Hippocampal formation (tissue), 2 donors: ENCODE data around the gene SUPT3H.

Experiments used
- DNase-seq, 2 donors: peaks; one replicate each; lab custom pipeline; 2025; lab: John Stamatoyannopoulos, UW

The SUPT3H gene

DNA sequence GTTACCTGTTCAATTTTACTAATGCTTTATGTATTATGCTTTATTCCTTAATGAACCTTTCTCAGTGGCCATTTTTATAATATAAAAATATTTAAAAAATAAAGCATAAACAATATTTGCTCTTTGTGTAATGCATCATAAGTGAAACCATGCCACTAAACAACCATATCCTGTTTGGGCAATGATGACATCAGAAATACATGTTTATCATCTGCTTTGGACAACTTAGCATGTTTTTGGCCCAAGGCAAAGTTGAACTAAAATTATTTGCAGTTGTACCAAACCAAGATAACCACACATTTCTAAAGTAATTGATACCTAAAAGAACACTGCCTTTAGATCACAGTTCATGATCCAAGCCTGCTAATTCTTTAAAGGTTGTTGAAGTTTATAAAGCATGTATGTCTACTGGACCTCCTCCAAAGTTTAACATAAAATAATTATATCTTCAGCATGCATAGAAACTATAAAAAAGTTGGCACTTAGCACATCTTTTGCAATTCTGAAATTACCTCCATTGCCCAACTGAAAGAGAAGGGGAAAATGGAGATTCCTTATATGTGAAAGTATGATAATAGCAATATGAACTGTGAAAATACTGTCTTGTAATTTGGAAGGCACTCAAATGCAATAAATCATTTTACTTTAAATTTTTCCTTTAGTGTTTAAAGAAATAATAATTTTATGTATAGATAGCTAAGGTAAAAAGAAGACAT, 375.2 kb downstream of the SUPT3H start:
- no peak for DNase-seq

DNA sequence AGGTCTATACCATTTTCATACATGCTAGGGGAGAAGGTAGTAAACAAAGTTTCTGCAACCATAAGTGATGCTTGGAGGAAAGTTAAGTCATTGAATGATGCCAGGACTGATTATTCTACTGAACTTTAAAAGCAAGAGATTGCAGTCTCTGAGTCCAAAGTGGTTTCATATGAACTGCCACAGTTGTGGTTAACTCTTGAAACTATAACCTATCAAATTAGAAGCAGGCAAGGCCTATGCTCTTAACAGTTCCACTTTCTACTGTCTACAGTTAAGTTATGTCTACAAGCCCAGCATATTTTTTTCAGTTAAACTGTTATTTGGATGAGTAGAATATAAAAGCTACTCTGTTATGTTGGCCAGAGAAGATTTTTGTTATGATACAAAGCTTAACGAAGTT, 376.1 kb downstream of the SUPT3H start:
- no peak for DNase-seq

DNA sequence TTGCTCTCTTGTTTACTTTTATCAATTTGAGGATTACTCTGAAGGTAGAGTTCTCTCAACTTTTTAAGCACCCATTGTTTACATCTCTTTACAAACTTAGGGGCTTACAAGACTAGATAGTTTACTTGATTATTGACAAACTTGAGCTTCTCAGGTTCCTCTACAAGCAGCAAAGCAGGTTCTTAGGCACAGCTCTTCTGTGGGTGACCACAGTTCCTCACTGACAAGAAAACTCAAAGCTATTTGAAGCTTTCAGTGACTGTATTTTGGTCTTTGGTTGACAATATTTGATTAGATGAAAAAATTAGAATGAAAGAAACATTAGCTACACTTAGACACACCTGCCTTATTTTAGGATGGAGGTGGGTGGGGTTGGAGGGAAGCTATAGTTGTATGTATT, 376.9 kb downstream of the SUPT3H start:
- no peak for DNase-seq

DNA sequence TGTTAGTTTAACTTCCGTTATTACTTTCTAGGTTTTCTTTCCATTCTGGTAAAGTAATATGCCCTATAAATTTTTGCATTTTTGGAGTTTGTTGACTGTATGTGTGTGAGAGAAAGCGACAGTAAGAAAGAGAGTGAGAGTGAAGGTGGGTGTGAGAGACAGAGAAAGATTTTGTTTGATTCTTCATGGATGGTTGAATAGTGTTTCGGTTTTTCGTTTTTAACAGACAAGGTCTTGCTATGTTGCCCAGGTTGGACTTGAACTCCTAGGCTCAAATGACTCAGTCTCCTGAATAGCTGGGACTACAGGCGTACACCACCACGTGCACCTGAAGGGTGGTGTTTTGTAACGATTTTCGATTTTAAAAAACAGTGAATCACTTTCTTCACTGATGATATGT, 378.7 kb downstream of the SUPT3H start:
- no peak for DNase-seq

DNA sequence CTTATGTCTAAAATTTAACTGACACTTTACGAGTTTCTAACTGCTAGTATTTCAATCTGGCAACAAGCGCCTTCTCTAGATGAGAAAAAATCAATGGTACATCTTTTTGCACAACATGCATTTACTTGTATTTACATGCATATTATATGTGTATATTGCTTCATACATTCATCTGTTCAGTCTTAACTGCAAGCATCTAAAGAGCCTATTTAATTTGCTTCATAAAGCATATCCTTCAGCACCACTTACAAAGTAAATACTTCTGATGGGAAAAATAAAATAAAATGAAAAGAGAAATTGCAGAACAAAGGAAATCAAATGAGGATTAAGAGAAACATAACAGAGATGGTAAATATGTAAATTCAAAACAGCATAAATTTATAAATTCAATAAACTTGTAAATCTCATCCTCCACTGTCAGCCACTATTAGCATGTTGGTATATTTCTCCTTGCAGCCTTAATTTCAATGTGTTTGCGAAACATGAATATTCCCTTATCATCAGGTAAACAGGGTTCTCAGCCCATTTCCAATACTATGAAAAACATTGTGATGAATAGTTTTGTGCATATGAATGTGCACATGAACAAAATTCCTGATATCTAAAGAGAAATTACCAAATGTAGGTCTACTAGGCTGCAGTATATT, 382.1 kb downstream of the SUPT3H start:
- DNase-seq, result no peak

DNA sequence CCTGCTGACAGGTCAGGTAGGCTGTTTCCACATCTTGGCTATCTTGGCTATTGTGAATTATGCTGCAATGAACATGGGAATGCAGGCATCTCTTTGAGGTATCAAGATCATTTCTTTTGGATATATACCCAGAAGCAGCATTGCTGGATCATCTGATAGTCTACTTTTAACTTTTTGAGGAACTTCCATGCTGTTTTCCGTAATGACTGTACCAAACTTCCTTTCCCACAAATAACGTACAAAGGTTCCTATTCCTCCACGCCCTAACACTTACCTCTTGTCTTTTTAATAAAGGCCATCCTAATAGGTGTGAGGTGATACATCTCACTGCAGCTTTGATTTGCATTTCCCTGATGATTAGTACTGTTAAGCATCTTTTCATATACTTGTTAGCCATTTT, 388.3 kb downstream of the SUPT3H start:
- DNase-seq, result no peak

DNA sequence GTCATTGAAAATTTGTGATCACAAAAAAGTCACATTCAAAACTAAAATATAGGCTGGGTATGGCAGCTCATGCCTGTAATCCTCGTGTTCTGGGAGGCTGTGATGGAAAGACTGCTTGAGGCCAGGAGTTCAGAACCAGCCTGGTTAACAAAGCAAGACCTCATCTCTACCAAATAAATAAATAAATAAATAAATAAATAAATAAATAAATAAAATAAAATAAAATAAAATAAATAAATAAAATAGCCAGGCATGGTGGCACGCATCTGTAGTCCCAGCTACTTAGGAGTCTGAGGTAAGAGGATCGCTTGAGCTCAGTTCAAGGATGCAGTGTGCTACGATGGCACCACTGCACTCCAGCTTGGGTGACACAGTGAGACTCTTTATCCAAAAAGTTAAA, 392.7 kb downstream of the SUPT3H start:
- no peak for DNase-seq

DNA sequence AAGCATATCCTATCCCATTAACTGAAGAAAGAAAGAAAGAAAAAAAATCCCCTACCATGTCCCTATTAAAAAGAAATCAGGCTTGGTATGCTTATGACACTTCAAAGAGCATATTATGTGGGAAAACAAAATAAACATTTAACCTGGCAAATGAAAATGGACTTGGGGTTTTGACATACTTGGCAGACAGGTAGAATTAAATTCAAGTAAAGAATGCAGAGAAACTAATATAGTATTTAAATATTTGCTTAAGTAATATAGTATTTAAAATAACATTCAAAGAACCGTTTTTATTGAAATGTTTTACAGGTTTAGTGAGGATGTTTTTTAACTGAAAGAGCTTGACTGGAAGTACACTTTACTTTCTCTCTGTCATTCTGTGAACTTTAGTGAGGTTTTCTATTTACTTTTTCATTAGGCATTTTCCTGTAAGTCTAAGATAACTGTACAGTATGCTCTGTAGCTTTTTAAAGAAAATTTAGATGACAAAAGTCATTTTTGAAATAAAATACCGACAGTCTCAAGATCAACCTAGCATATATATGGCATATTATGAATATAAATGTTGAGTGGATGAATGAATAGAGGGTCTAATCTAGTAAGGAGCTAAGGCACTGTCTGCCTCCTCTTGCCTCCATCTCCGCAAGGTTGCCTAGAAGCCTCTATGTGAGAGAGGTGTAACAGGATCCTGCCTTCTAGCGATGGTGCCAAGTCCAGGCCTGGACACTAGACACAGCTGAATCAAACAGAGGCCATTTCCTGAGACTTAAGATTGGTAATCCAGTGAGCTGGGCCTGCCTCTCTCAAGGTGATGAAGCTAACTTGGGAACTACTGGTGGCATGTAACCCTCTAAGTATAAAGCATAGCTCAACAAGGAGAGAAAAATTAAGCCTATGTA, 394.0 kb downstream of the SUPT3H start:
- no peak for DNase-seq

DNA sequence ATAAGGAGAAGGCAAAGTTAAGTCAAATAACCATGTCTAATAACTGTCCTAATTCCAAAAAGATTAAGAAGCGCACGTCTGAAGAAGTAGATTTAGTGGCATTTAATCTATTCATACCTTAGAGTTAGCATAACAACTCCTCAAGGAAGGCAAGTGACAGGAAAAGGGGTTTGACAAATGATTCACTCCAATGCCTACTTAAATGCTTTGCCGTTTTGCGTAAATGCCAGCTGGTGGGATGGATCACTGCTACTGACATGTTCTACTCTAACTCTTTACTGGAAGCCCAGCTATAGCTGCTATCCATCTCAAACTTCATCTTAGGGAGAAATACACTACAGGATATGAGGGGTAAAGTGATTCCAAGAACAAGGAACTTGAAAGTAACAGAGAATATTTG, 396.9 kb downstream of the SUPT3H start:
- no peak for DNase-seq

DNA sequence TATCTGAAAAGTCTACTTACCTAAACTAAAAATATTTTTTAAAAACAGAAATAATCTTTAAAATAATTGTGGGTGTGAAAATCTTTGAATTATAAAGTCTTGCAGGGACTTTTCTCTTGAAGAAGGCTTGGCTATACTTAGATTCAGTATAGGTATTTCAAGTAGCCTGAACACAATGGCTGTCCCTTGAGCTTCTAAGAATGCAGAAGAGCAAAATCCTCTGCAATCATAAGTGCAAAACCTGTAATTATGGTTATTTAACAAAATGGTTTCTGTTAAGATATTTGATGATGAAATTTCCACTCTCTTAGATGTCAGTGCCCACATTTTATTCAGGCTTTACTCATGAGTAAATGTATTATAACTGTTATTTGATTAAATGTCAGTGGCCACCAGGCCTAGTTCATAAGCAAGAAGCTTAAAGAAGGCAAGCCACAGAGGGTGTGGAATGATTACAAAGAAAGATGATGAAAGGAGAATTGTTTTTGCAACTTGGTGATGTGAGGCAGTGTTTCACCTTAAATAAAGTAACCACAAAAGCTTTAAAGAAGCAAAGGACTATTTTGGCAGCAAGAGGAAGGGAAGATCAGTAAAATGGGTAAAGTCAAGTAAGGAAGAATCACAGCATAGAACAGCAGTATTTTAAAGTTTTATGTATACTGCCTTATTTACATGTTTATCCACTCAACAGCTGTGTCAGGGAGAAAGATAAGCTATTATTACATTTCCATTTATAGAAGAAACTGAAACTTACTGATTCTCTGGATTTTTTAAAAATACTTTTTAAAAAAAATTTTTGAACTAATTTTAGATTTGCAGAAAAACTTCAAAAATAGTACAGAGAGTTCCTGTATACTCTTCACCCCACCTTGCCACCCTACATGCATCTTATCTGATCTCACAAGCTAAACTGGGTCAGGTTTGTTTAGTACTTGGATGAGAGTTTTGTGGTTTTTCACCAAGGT, 400.8 kb downstream of the SUPT3H start:
- no peak for DNase-seq

DNA sequence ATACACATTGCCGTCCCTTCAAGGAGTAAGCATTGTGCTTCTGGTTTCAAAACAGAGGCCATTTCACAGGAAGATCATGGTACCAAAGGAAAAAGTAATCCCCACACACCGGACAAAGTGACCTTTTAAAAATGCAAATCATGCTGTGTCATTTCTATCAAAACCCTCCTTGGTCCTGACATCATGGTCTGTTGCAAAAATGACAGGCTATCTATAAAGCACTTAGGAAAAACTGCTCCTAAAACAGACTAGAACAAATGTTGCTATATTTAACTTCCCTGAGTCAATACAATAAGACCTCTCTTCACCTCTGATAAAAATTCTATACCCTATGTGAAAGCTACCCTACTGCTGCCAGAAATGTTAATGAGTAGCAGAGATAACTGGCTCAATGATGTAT, 403.2 kb downstream of the SUPT3H start:
- DNase-seq, result no peak

DNA sequence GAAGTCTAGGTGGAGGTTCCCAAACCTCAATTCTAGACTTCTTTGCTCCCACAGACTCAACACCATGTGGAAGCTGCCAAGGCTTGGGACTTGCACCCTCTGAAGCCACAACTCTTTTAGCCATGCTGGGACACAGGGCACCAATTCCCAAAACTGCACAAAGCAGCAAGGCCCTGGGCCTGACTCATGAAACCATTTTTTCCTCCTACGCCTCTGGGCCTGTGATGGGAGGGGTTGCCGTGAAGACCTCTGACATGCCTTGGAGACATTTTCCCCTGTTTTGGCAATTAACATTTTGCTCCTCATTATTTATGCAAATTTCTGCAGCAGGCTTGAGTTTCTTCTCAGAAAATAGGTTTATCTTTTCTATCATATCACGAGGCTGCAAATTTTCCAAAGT, 405.0 kb downstream of the SUPT3H start:
- DNase-seq, result no peak

DNA sequence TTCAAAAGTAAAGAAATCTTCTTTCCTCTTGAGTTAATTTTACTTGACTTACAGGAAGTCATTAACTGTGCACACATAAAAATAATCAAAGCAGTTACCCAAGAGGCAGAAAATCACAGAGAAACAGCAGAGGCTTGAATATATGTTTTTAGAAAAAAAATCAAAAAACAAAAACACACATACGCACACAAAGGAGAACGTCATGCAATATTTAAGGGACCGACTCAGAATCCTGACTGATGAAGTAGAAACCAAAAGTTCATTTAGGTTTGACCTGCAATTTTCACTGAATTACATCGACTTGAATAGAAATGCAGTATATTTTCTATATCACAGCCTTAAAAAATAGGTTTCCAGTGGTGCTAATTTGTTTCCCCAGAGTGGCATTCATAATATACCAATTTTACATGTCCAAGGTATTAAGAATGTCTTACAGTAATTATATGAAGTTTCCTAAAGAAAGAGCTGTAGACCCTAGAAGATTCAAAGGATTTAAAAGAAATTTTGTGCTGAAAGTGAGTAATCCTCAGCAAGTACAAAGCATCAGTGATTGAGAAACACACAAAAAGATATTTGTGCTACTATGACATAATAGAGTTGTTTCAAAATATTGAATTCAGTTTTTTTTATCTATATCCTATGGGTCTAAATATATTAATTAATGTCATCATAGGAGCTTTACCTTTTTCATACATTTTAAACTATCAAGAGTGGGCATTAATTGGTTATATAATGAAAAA, 408.1 kb downstream of the SUPT3H start:
- no peak for DNase-seq

DNA sequence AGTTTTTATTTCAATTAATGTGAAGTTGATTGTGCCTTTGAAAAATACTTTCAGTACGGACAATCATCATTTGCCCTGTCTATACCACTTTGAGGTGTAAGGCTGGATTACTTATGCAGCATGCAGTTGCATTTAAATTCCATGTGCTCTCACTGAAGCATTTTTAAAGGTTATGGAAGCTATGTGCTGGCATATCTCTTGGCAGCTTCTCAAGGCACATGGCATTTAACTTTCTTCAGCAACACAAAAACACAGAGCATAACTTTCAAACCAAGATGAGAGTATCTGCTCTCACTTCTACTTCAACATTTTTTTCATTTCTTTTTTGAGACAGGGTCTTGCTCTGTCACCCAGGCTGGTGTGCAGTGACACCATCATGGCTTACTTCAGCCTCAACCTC, 410.3 kb downstream of the SUPT3H start:
- no peak for DNase-seq

DNA sequence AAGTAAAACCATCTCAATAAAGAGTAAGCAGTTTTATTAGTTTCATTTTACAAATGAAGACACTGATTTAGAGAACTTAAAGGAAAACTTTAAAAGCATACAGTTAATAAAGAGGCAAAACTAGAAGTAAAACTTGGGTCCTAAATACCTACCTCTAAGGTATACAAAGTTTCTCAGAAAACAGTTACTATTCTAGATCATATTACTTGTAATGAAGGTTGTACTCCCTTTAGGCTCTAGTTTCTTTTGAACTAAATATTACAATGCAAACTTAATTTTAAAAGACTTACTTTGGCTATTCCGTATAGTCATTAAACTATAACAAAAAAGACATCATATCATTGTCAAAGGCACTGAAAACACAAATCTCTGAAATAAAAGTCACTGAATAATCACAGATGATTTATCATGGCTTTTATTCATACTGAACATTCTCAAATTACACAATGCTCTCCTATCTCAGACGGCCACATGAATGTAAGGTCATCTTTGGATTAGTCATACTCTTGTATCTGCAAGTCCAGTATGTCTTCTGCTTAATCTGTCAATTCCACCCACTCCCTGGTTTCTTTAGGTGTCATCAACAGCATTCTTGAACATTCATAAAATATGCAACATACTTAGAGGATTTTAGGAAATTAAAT, 411.2 kb downstream of the SUPT3H start:
- no peak for DNase-seq

DNA sequence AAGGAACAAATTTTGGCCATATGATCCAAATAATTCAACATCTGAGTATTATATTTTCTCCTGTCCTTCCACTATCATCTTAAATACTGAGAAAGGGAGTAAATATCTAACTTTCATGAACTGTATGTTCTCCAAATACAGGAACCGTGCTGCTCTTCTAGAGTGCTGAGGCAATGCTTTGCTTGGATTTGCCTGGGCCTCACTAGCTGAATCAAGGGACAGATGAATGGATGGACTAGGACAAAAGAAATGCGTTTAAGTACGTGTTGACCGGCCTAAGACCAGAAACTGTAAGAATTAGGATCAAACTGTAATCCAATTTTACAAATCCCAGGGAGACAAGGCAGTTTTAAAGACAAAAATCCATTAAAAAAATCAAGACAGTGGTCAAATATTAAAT, 412.0 kb downstream of the SUPT3H start:
- no peak for DNase-seq

DNA sequence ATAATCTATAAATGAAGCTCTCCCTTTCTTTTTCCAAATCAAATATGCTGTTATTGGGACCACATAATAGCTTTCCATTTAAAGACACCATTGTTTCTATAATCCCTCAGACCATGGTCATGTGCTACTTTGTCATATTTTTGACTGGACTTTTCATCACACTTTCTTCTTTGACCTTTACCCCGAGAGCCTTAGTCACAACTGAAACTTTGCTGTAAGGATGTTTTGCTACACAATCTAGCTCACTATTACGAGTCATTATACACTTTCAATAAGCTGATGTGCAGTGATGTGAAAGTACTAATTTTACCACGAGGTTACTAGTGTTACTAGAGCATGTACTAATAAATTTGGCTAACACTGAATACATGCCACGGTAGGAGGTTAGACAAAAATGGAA, 416.8 kb downstream of the SUPT3H start:
- no peak for DNase-seq

DNA sequence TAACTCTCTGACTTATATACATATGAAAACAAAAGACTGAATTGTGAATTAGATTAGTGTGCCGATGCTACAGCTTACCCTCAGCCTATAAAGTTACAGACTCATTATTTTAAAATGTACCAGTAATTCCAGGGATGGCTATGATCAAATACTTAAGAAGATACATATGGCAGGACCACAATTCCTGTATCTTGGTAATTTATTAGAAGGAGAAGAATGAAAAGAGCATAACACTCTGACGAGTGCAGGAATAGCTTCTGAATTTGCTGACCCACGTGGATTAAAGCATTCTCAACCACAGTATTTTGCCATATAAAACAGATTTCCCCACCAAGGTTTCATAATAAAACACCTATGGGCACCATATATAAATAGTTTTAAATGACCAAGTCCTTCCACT, 418.1 kb downstream of the SUPT3H start:
- no peak for DNase-seq

DNA sequence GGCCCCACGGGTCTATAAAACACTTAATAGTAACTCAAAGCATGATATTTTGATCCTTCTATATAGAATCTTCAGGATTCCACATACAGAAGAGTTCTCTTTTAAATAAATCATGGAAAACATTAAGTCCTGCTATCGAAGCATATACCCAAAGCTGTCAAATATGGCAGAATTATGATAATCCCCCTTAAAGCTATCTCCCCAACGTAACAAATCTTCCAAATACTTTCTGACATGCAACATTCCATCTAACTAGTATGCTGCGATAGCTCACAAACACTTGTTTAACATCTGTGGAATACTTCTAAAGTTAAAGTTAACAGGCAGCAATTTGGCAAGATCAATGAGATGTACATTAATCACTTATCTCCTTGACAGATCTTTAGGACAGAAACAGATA, 420.6 kb downstream of the SUPT3H start:
- DNase-seq, result no peak

DNA sequence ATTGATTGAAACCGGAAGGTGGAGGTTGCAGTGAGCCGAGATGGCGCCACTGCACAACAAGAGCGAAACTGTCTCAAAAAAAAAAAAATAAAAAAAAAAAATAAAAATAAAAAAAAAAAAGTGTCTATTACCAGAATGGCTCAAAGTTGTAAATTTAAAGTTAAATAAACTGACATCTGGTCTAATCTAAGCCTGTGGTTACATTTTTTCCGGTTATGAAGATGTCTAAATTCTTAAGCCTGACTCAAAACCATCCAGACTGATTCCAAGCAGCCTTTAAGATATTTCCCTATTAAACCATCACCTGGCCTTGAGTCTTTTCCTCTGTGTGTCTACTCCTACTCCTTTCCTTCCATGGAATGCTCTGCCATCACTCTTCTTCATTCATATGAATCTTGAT, 421.3 kb downstream of the SUPT3H start:
- no peak for DNase-seq

DNA sequence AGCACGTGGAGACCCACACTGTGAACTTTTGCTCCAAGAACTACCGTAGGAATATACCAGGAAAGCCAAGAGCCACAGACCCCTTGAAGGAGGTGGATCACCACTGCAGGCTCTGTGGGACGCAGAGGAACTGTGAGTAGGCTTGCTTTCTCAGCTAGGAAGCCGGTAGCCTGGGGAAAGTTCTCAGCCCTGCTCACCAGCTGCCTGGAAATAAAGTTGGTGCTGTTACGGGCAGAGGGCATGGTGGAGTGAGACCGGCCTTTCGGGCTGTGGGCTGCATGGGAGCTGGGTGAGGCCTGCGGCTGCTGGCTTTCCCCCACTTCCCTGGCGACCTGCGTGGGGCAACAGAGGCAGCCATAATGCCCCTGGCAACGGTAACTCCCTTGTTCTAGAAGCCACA, 422.6 kb downstream of the SUPT3H start:
- DNase-seq, result no peak
